Amniotic stem cell (primary cell): ENCODE results near the gene CA9.
A peak's percentile ranks its signal among the peaks of the same experiment; 100 is the strongest.

Experiments
- DNase-seq: peaks from one replicate; lab custom pipeline; 2025; lab: John Stamatoyannopoulos, UW

Gene CA9

GRCh38 chr9:35651956-35652828 is 21.5 kb upstream of the CA9 start:
- DNase-seq = no peak

- no peak for DNase-seq
Measured at GRCh38 chr9:35652829-35653209, 20.9 kb upstream of the CA9 start.

GRCh38 chr9:35653611-35654010 is 20.1 kb upstream of the CA9 start:
- no peak for DNase-seq

GRCh38 chr9:35656348-35656747 is 17.4 kb upstream of the CA9 start:
- no peak for DNase-seq

GRCh38 chr9:35656831-35657545 is 16.7 kb upstream of the CA9 start:
- DNase-seq = no peak

GRCh38 chr9:35657546-35658136 is 16.1 kb upstream of the CA9 start, which contains the start of gene RMRP:
Gene RMRP, minus strand, starts transcription at chr9:35658019.
- peak; percentile 99 for DNase-seq

GRCh38 chr9:35658137-35658967 is 15.4 kb upstream of the CA9 start, which contains the start of gene CCDC107:
Gene CCDC107, plus strand, starts transcription at chr9:35658292. Its CDS starts 88 bp downstream, at chr9:35658380.
- peak; percentile 46 for DNase-seq

- DNase-seq = no peak
Measured at GRCh38 chr9:35658968-35659220, 14.8 kb upstream of the CA9 start.

GRCh38 chr9:35659340-35659739 is 14.4 kb upstream of the CA9 start:
- no peak for DNase-seq

- DNase-seq = no peak
Measured at GRCh38 chr9:35660966-35661415, 12.7 kb upstream of the CA9 start.

- DNase-seq = no peak
Measured at GRCh38 chr9:35661756-35662350, 11.9 kb upstream of the CA9 start.

- DNase-seq = no peak
Measured at GRCh38 chr9:35662437-35662836, 11.3 kb upstream of the CA9 start.

- peak; percentile 70 for DNase-seq
Measured at GRCh38 chr9:35664531-35665470, 8.9 kb upstream of the CA9 start, which contains the start of gene ARHGEF39. Gene ARHGEF39, minus strand, starts transcription at chr9:35665195. Its CDS starts 26 bp downstream, at chr9:35665169.

- DNase-seq = no peak
Measured at GRCh38 chr9:35665471-35665818, 8.3 kb upstream of the CA9 start.

- DNase-seq = no peak
Measured at GRCh38 chr9:35666045-35666444, 7.7 kb upstream of the CA9 start.

- no peak for DNase-seq
Measured at GRCh38 chr9:35666549-35666948, 7.2 kb upstream of the CA9 start.

GRCh38 chr9:35667939-35668338 is 5.8 kb upstream of the CA9 start:
- no peak for DNase-seq

- DNase-seq = no peak
Measured at GRCh38 chr9:35669331-35670145, 4.2 kb upstream of the CA9 start.

- no peak for DNase-seq
Measured at GRCh38 chr9:35674025-35674361, 265 bp downstream of the CA9 start.

- no peak for DNase-seq
Measured at GRCh38 chr9:35675204-35675603, 1.5 kb downstream of the CA9 start.
